GM10266 (cell line): ENCODE results near the gene CCSER1.

Source experiments
- DNase-seq: peaks from one replicate; pipeline ENCODE4 v3.0.0; 2012; ENCODE audit errors: extremely low spot score
- CTCF ChIP-seq: IDR thresholded peaks from 2 replicates; pipeline ENCODE4 v1.5.1; 2012; ENCODE audit warnings: mild to moderate bottlenecking, low read depth; ENCODE audit not compliant: control insufficient read depth, insufficient read depth; ENCODE audit errors: missing control alignments

CCSER1 gene

GRCh38 chr4:90093526-90093925 is 33.7 kb upstream of the CCSER1 start:
- TF ChIP-seq CTCF, result no peak
- no peak for DNase-seq

- DNase-seq, result no peak
- no peak for TF ChIP-seq CTCF
Measured at GRCh38 chr4:90095000-90095399, 32.2 kb upstream of the CCSER1 start.

GRCh38 chr4:90099812-90100211 is 27.4 kb upstream of the CCSER1 start:
- DNase-seq, result no peak

GRCh38 chr4:90103991-90104390 is 23.2 kb upstream of the CCSER1 start:
- DNase-seq, result no peak
- no peak for TF ChIP-seq CTCF

More at GRCh38 chr4:90099812-90100211, 27.4 kb upstream of the CCSER1 start:
- no peak for TF ChIP-seq CTCF

- no peak for DNase-seq
- TF ChIP-seq CTCF, result no peak
Measured at GRCh38 chr4:90105274-90105673, 21.9 kb upstream of the CCSER1 start.

GRCh38 chr4:90112715-90113114 is 14.5 kb upstream of the CCSER1 start:
- no peak for TF ChIP-seq CTCF
- no peak for DNase-seq

- no peak for TF ChIP-seq CTCF
- DNase-seq, result no peak
Measured at GRCh38 chr4:90113881-90114457, 13.2 kb upstream of the CCSER1 start.
